ENCODE measurements around the gene TMUB1.

The TMUB1 gene

DNA sequence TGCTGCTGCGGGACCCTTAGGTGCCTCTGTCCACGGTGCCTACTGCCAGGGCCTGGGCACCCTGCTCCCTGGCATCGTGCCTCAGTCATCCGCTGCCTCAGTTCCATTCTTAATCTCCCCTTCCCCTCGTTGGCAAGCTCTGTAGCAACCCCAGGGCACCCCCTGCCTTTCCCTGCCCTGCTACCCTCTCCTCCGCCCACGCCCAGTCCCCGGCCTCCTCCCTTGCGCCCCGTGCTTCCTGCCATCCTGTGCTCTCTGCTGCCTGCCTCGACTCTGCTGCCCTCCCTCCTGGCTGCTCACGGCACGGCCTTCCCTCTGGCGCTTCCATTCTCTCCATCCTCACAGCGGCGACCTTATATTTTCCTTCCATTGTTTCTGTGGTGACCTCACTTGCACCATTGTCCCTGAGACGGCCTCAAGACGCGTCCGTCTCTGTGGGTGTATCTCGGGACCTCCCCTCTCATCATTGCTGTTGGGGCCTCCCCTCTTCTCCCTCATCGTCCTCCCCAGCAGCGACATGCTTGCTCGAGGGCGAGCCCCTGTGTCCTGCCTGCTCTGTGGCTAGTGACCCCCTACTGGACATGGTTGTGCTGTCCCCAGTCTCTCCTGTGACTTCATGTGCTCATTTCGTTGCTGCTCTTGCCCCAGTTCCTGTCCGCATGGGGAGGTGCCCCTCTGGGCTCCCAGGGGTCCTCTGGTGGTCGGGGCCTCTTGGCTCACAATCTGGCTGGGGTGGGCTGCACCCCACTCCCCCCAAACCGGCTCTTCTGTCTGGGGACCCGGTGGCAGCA lies 38.3 kb upstream of the TMUB1 start:
- H3K4me3 ChIP-seq (ENCODE audit: low read depth, low read length) = no peak overlapping the region

DNA sequence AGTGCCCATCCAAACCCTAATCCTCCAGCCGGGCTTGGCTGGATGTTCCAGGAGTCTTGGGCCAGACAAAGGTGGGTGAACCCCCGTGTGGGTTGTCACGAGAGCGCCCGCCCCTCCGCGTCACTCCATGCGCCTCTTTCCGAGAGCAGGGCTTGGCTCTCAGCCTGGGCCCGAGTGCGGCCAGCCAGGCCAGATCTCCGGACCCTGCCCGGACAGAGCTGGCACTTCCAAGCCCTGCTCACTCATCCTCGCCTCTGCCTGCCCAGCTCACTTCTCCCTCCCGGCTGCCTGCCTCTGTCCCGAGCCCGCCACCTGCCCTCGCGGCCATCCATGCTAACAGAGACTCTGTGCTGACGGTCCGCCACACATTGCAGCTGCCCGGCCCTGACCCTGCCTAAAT lies 37.6 kb upstream of the TMUB1 start:
- no peak overlapping the region for H3K4me3 ChIP-seq (ENCODE audit: low read depth, low read length)

DNA sequence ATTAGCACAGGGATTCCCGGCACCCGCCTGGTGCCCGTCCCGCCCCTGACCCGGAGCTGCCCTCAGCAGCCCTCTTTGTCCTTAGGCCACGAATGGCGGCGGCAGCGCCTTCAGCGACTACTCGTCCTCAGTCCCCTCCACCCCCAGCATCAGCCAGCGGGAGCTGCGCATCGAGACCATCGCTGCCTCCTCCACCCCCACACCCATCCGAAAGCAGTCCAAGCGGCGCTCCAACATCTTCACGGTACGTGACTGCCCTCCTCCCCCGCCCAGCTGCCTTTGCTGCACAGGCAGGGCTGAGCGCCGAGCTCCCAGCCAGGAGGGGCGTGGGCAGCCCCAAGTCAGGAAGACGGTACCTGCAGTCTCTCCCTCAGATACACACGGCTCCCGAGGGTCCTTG lies 36.6 kb upstream of the TMUB1 start:
- H3K4me3 ChIP-seq (ENCODE audit: low read depth, low read length) = no peak overlapping the region

DNA sequence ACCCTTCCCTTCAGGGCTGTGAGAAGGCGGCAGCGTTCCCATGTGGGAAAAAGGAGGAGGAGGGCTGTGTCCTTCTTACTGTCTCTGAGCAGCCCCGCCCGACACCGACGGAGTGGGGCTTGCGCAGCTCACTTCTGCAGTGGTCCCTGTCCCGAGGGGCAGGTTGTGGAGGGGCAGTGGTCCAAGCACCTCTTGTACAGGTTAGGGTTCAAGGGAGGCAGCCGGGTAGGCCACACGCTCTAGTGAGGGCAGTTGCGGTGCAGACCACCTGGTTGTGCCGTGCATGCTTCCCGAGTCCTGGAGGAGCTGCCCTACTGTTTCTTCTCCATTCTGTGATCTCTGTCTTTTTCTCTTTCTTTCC lies 35.7 kb upstream of the TMUB1 start:
- no peak overlapping the region for H3K4me3 ChIP-seq (ENCODE audit: low read depth, low read length)

DNA sequence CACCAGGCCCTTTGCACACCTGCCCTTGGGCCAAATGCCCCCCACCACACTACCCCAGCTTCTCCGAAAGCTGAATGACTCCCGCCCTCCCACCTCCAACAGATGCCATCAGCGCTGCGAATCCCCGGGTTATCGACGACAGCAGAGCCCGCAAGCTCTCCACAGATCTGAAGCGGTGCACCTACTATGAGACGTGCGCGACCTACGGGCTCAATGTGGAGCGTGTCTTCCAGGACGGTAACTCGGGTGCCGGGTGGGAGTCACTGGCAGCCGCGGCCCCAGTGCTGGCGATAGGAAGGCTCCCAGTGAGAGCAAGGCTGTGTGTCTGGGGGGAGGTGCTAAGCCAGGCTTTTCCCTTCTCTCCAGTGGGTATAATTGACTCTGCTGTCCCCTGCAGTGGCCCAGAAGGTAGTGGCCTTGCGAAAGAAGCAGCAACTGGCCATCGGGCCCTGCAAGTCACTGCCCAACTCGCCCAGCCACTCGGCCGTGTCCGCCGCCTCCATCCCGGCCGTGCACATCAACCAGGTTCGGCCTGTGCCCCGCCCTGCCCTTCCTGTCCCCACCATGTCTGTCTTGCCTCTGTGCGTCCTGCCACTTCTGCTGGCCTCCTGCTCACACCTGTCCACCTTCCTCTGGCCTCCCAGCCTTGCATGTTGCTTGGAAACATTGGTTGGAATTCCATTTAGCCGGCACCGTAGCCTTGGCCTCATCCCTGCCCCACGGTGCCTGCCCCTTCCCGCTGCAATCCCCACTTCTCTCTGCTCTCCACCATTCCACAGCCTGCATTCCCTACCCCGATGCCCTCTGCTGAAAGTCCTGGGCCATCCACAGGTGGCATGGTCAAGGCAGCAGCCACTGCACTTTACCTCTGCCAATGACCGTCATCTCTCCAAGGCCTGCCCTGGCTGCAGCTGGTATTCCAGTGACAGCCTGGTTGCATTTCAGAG lies 35.1 kb upstream of the TMUB1 start:
- H3K4me3 ChIP-seq (ENCODE audit: low read depth, low read length) = no peak overlapping the region

DNA sequence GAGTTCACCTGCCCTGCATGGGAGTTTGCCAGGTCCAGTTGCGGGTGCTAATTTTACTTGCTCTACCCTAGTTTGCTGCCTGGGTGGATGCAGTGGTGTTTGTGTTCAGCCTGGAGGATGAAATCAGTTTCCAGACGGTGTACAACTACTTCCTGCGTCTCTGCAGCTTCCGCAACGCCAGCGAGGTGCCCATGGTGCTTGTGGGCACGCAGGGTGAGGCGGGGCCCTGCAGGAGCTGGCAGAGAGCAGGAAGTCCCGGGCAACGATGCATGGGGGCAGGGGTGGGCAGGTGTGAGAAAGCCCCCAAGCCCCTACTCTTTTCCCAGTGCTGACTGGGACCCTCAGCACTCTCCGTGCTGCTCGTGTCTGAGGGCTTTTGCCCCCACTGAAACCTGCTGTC lies 34.3 kb upstream of the TMUB1 start:
- no peak overlapping the region for H3K4me3 ChIP-seq (ENCODE audit: low read depth, low read length)

DNA sequence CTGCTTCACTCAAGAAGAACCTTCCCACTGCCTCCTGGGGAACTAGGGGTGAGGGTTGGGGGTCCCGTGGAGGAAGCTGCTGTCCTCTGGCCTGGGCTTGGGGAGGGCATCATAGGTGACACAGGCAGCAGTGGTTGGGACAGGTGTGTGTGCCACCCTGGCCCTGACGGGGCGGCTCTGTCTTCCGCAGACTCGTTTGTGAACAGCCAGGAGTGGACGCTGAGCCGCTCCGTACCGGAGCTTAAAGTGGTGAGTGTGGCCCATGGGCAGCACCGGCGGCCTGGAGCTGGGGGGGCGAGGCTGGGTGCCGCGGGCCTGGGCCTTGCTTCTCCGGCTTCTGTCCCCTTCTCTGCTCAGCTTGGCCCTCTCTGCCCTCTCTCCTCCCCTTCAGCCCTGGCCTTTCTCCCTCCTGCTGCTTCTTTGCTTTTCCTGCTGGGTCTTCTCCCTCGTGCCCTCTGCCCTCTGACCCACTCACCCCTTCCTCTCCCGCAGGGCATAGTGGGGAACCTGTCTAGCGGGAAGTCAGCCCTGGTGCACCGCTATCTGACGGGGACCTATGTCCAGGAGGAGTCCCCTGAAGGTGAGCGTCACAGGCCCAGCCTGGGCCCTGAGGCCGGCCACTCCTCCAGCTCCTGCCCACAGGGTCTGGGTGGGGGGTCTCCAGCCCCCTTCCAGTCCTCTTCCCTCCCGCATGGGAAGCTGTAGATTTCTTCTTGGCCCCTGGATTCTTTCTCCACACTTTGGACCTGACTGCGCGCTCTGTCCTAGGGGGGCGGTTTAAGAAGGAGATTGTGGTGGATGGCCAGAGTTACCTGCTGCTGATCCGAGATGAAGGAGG lies 33.5 kb upstream of the TMUB1 start:
- H3K4me3 ChIP-seq (ENCODE audit: low read depth, low read length) = no peak overlapping the region

DNA sequence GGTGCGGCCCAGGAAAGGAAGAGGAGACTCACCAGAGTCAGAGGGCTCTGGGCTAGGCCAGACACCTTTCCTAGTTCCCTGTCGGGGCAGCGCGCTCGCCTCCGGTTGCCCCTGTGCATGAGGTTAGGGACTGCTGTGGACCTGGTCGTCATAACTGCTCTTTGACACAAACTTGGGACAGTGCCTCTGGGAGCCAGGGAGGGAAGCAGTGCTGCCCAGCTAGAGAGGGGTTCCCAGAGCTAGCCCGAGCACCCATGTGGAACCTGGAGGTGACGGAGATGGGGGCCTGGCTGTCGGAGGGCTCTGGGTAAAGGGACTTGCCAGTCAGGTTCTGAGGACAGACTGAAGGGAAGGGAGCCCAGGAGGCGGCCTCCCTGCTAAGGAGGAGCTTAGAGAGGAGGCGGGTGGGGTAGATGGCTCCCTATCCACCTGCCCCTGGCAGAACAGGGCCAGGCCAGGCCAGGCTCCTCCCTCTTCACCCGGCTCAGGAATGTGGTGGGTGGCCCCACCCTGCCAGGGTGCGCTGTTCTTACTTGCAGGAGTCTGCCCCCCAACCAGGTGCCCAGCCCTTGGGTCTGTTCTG lies 32.6 kb upstream of the TMUB1 start:
- peak overlapping the region; percentile 24 for H3K4me3 ChIP-seq (ENCODE audit: low read depth, low read length)

DNA sequence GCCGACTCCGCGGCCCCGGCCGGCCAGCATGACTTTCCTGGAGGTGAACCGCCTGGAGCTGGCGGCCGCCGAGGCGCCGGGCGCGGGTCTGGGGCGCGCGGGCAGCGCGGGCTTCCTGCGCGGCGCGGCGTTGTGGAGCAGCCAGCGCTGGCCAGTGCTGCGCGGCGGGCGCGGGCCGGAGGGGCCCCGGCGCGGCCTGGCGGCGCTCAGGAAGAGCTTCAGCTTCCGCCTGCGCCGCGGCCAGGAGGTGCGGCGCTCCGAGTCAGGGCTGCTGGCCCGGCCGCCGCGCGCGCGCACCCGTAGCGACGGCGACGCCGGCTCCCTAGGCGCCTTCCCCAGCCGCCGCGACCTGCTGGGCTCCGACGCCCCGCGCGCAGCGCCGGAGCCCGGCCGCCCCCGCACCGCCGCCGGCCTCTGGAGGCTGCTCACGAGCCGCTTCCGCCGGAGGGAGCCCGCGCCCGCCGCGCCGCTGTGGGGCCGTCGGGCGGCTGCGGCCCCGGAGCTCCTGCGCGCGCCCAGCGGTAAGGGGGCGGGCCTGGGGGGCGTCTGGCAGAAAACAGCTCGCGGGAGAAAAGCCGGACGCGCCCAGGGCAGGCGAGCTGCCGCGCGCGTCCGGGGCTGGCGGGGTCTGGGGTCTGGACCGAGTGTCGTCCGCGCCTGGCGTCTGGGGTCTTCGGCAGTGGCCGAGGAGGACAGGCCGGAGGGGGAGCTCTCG lies 32.0 kb upstream of the TMUB1 start:
- peak overlapping the region; percentile 24 for H3K4me3 ChIP-seq (ENCODE audit: low read depth, low read length)

DNA sequence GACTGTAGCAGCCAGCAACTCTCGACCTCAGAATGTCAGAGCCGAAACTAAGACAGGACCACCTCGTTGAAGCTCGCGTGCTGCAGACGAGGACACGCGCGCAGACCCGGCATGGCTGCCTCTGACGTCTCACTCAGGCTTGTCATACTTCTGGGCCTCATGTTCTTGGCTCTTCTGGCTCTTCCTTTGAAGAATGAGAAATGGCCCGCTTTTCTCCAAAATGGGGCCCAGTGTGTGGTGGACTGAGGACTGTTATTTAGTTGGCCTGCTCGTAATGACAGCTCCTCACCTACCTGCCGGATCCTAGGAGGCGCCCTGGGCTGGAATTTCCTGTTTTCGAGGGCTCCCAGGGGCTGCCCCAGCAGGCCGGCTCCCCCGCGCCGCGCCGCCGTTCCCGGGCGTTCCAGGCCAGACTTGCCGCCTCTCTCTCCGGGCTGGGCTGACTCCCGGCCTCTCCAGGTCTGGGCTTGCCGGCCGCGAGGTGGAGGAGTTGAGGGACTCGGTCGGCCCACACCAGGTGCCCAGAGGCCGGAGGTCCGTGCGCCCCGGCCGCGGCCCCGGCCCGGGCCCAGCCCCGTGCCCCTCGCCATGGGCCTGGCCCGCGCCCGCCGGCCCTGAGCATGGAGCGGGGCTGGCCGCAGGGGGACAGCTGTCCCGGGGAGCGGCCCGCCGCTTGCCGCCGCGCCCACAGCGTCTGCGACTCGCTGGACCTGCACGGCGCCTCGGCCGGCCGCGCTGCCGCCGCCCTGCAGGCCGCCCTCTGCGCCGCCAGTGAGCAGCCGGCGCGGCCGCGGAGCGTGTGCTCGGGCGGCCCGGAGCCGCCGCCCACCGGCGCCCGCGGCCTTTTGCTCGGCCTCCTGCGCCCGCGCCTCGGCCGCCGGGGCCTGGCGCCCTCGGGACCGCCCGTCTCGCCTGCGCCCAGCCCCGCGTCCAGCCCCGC lies 31.1 kb upstream of the TMUB1 start:
- H3K4me3 ChIP-seq (ENCODE audit: low read depth, low read length) = peak overlapping the region; percentile 18

DNA sequence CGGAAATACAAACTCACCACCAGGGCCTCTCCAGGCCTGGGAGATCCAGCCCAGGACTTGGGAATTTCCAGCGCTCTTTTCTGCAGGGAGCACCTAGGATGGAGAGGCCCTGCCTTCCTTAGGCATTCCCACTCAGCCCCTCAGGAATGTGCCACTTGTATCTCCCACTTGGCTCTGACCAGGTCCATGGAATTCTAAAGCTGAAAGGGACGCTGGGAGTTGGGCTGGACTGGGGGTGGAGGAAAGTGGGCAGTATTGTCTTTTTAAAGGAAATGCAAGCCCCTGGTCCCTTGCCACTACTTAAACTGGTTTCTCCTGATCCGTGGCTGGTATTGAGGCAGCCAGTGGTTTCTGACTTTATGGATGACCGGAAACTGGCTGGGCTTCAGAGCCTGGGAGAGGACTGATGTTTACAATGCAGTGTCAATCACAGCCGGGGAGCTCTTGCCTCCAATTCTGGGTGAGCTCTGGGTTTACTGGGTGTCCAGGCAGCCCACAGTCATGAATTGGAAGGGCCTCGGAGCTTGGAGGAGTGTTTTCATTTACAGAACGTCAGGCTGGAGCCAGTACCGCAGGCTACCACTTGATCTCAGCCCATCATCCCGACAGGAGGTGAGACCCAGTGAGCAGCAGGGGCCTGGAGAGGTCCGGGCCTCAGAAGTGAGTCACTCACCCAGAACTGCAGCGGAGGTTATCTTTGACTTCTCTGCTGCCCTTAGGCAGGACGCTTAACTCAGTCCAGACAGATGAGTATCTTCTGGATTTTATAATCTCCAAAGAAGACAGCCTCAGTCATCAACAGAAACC lies 30.3 kb upstream of the TMUB1 start:
- no peak overlapping the region for H3K4me3 ChIP-seq (ENCODE audit: low read depth, low read length)

DNA sequence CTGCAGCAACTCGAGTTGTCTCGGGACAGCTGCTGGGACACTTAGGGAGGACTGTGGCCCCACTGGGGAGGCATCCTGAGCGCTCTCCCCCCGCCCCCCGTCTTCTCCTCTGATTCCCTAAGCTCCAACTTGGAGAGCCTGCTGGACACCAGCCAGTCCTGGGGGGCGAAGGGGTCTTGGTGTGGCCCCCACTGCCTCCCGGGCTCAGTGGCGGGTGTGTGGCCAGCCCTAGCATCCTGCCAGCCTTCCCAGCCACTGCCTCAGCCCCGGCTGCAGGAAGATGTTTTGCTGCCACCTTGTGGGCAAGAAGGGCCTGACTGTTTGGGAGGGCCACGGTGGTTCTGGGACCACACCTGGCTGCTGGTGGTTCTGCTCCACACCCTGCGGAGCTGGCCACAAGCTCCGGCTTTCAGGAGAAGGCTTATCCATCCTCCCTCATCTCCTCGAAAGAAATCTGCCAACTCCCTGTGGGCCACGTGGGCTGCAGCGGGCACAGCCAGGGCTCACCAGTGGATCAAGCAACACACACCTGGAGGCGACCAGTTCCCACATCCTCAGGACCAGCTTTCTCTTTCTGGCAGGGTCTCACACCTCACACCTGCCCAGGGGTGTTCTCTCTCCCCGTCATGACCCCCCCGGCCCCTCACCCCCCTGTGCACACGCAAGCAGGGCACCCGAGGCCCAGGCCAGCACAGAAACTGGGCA lies 27.8 kb upstream of the TMUB1 start:
- no peak overlapping the region for H3K4me3 ChIP-seq (ENCODE audit: low read depth, low read length)

DNA sequence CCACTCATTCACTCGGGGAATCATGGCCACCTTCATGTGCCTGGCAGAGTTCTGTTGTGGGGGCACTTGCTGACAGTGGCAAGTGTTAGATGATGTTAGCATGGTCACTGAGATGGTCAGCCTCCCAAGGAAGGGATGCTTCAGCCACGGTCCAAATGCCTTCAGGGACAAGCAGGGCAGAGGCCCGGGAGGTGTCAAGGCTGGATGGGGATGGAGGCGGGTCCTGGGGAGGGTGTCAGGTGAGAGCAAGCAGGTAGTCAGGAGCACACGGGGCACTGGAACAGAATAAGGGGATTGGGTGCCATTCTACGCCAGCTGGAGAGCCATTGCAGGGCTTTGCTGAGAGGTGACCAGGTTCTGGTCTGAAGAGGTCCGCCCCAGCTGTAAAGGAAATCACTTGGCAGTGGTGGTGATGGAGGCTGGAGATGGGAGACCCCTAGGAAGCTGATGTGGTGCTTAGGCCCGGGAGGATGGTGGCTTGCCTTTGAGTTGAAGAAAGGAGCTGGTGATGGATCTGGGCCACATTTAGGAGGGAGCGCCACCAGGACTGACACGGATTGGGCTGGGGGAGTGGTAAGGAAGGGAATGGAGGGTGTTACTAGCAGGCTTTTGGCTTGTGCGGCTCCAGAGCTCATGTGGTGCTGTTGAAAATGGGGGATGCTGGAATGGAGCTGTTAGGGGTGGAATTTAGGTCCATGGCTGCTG lies 27.1 kb upstream of the TMUB1 start:
- no peak overlapping the region for H3K4me3 ChIP-seq (ENCODE audit: low read depth, low read length)

DNA sequence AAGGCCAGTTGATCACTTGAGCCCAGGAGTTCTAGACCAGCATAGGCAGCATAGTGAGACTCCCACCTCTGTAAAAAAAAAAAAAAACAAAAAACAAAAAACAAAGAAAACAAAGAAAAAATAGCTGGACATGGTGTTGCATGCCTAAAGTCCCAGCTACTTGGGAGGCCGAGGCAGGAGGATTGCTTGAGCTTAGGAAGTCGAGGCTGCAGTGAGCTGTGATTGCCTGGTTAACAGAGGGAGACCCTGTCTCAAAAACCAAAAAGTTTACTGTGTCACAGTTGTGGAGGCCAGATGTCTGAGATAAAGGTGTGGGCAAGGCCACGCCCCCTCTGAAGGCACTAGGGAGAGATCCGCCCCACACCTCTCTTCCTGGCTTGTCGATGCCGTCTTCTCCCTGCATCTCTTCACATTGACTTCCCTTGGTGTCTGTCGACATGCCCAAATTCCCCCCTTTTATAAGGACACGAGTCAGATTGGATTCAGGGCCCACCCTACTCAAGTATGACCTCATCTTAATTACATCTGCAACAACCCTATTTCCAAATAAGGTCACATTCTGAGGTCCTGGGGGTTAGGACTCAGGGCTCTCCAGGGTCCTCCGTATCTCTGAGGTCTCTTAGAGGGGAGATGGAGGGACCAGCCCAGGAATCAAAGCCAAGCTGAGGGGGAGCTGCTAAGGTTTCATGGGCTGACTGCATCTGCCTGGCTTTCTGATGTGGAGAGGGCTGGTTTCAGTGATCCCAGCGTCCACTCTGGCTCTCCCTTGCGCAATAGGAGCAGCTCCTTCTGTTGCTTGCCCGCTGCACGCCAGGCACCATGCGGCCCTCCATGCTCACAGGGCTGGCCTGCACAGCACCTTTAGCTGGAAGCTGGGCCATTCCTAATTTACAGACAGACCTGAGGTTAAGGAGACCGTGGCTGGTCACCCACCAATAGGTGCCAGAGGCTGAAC lies 26.1 kb upstream of the TMUB1 start:
- no peak overlapping the region for H3K4me3 ChIP-seq (ENCODE audit: low read depth, low read length)

DNA sequence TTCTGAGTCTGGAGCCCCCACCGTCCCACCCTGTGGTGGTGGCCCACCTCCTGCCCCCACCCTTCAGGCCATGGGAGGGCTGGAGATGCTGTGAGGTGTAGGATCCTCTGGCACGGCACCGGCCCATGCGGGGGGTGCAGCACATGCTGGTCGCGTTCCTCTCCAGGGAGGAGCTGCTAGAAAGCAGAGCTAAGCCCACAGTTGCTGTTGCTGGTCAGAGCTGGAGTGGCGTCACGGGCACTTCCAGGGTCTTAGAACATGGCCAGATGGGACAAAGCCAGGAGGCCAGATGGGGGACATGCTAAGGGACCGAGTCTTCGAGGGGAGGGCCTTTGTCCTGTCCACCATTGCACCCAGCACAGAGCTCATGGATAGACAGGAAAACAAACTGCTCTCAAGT lies 24.6 kb upstream of the TMUB1 start:
- H3K4me3 ChIP-seq (ENCODE audit: low read depth, low read length) = no peak overlapping the region
